H9 (cell line): ENCODE data around the gene OSBPL10. TPM values are rescaled to one million over a fixed set of nuclear protein-coding genes. Genes with fewer than 3 reads are reported as not detected.

Source experiments
- DNase-seq: peaks from one replicate; pipeline ENCODE4 v3.0.0-alpha.2; 2017
- H2AFZ ChIP-seq: one replicate; pipeline ENCODE4 v1.6.1; 2013; ENCODE audit warnings: mild to moderate bottlenecking, low read length, control low read depth, moderate library complexity
- H2AK5ac ChIP-seq: 2 replicates; pipeline ENCODE4 v1.6.1; 2013; ENCODE audit warnings: low read length, control low read depth, mixed read lengths; ENCODE audit not compliant: insufficient read length
- H2BK120ac ChIP-seq: one replicate; pipeline ENCODE4 v1.6.1; 2013; ENCODE audit warnings: low read depth, mild to moderate bottlenecking, low read length, control low read depth, inconsistent platforms; ENCODE audit not compliant: poor library complexity, severe bottlenecking
- H2BK12ac ChIP-seq: 2 replicates; pipeline ENCODE4 v1.6.1; 2013; ENCODE audit warnings: low read length, control low read depth, mixed read lengths, low read depth; ENCODE audit not compliant: insufficient read length
- H2BK15ac ChIP-seq: 2 replicates; pipeline ENCODE4 v1.6.1; 2013; ENCODE audit warnings: low read depth, low read length, control low read depth
- H2BK20ac ChIP-seq: one replicate; pipeline ENCODE4 v1.6.1; 2013; ENCODE audit warnings: low read depth, mild to moderate bottlenecking, low read length, control low read depth, inconsistent platforms; ENCODE audit not compliant: poor library complexity, severe bottlenecking
- H2BK5ac ChIP-seq: 2 replicates; pipeline ENCODE4 v1.6.1; 2013; ENCODE audit warnings: low read length, control low read depth, mixed read lengths; ENCODE audit not compliant: insufficient read length
- H3K14ac ChIP-seq: 2 replicates; pipeline ENCODE4 v1.6.1; 2013; ENCODE audit warnings: low read length, control low read depth; ENCODE audit not compliant: insufficient read depth
- H3K18ac ChIP-seq: 2 replicates; pipeline ENCODE4 v1.6.1; 2013; ENCODE audit warnings: low read depth, mild to moderate bottlenecking, mixed read lengths, low read length, control low read depth; ENCODE audit not compliant: insufficient read length
- H3K23ac ChIP-seq: 2 replicates; pipeline ENCODE4 v1.6.1; 2013; ENCODE audit warnings: low read length, control low read depth, mixed read lengths, low read depth; ENCODE audit not compliant: insufficient read length
- H3K23me2 ChIP-seq: 2 replicates; pipeline ENCODE4 v1.6.1; 2013; ENCODE audit warnings: low read depth, mild to moderate bottlenecking, mixed read lengths, low read length, control low read depth; ENCODE audit not compliant: insufficient read length, poor library complexity, severe bottlenecking
- H3K27ac ChIP-seq: 2 replicates; pipeline ENCODE4 v1.5.1; 2013; ENCODE audit warnings: low read length, control low read depth, mixed read lengths, low read depth; ENCODE audit not compliant: insufficient read length
- H3K27me3 ChIP-seq: 2 replicates; pipeline ENCODE4 v1.6.1; 2013; ENCODE audit warnings: low read length, control low read depth, inconsistent platforms; ENCODE audit not compliant: insufficient read depth
- H3K4ac ChIP-seq: 2 replicates; pipeline ENCODE4 v1.6.1; 2013; ENCODE audit warnings: low read depth, mild to moderate bottlenecking, control low read depth, inconsistent platforms, low read length, moderate library complexity
- H3K4me1 ChIP-seq: 2 replicates; pipeline ENCODE4 v1.6.1; 2013; ENCODE audit warnings: low read length, control low read depth, inconsistent platforms; ENCODE audit not compliant: insufficient read depth
- H3K4me2 ChIP-seq: 2 replicates; pipeline ENCODE4 v1.6.1; 2013; ENCODE audit warnings: low read length, control low read depth, mixed read lengths; ENCODE audit not compliant: insufficient read length, insufficient read depth
- H3K56ac ChIP-seq: 2 replicates; pipeline ENCODE4 v1.6.1; 2013; ENCODE audit warnings: low read depth, mild to moderate bottlenecking, mixed read lengths, low read length, control low read depth; ENCODE audit not compliant: insufficient read length
- H3K79me1 ChIP-seq: 2 replicates; pipeline ENCODE4 v1.6.1; 2013; ENCODE audit warnings: low read depth, mild to moderate bottlenecking, moderate library complexity, low read length, control low read depth, inconsistent platforms; ENCODE audit not compliant: insufficient read depth, poor library complexity, severe bottlenecking
- H3K79me2 ChIP-seq: 2 replicates; pipeline ENCODE4 v1.6.1; 2013; ENCODE audit warnings: low read length, control low read depth, inconsistent platforms; ENCODE audit not compliant: insufficient read depth
- H3K9ac ChIP-seq: 2 replicates; pipeline ENCODE4 v1.6.1; 2013; ENCODE audit warnings: low read length, control low read depth, mixed read lengths; ENCODE audit not compliant: insufficient read length; ENCODE audit errors: extremely low read depth
- H3K9me3 ChIP-seq: one replicate; pipeline ENCODE4 v1.6.1; 2013; ENCODE audit warnings: low read depth, low read length, inconsistent platforms; ENCODE audit not compliant: control insufficient read depth
- H3T11ph ChIP-seq: one replicate; pipeline ENCODE4 v1.6.1; 2013; ENCODE audit warnings: mild to moderate bottlenecking, low read length, control low read depth, inconsistent platforms
- H4K20me1 ChIP-seq: one replicate; pipeline ENCODE4 v1.6.1; 2013; ENCODE audit not compliant: control insufficient read depth, insufficient read length, insufficient read depth
- H4K5ac ChIP-seq: 2 replicates; pipeline ENCODE4 v1.6.1; 2013; ENCODE audit warnings: low read depth, mild to moderate bottlenecking, mixed read lengths, low read length, control low read depth; ENCODE audit not compliant: insufficient read length
- H4K8ac ChIP-seq: replicated peaks from 2 replicates; pipeline ENCODE4 v1.6.1; 2013; ENCODE audit warnings: low read length, control low read depth, mixed read lengths, low read depth; ENCODE audit not compliant: insufficient read length
- H4K91ac ChIP-seq: 2 replicates; pipeline ENCODE4 v1.6.1; 2013; ENCODE audit warnings: low read depth, mild to moderate bottlenecking, moderate library complexity, mixed read lengths, low read length, control low read depth; ENCODE audit not compliant: insufficient read length
- H3K27ac Mint-ChIP-seq, 3 experiments: 2 replicates in 2 of 3; 3 replicates in 1 of 3; pipeline ENCODE4 v1.8.0; 2020 to 2021; ENCODE audit warnings: mixed read lengths in 3 of 3, mild to moderate bottlenecking in 1 of 3, moderate library complexity in 1 of 3
- H3K27me3 Mint-ChIP-seq: 2 replicates; pipeline ENCODE4 v1.8.0; 2021; ENCODE audit warnings: low read depth, mild to moderate bottlenecking, moderate library complexity, mixed read lengths
- H3K36me3 Mint-ChIP-seq, 3 experiments: 2 replicates in 2 of 3; 3 replicates in 1 of 3; pipeline ENCODE4 v1.8.0; 2020 to 2021; ENCODE audit warnings: low read depth in 3 of 3, mixed read lengths in 3 of 3; ENCODE audit not compliant: insufficient read depth in 1 of 3
- H3K4me1 Mint-ChIP-seq, 2 experiments: 2 replicates each; pipeline ENCODE4 v1.8.0; 2020; ENCODE audit warnings: mixed read lengths in 2 of 2
- H3K4me3 Mint-ChIP-seq, 2 experiments: 2 replicates in 1 of 2; 3 replicates in 1 of 2; pipeline ENCODE4 v1.8.0; 2020 to 2021; ENCODE audit warnings: mild to moderate bottlenecking in 2 of 2, mixed read lengths in 2 of 2, moderate library complexity in 1 of 2
- H3K9me3 Mint-ChIP-seq, 2 experiments: 2 replicates in 1 of 2; 3 replicates in 1 of 2; pipeline ENCODE4 v1.8.0; 2020; ENCODE audit warnings: mild to moderate bottlenecking in 2 of 2, mixed read lengths in 2 of 2, moderate library complexity in 1 of 2
- WGBS: extraction: QIAGEN DNeasy Blood & Tissue Kit; methylation state at CpG from one replicate; pipeline ENCODE4 v1.1.7; 2013; ENCODE audit warnings: missing lambda C conversion rate, low lambda C conversion rate, mixed read lengths; ENCODE audit not compliant: insufficient read length; ENCODE audit errors: extremely low coverage; 5-methylcytosine and 5-hydroxymethylcytosine counted together
- total RNA-seq: library from RNA; stranded (reverse); gene quantifications from 2 replicates; pipeline ENCODE4 v1.2.1, GENCODE V29; 2021
- TF ChIP-seq, protein P1 (sequence below): fragments of 200-600 bp; sonication (generic); conservative IDR thresholded peaks from 3 replicates; pipeline ENCODE4 v1.8.0; 2021; ENCODE audit warnings: antibody characterized with exemption, mild to moderate bottlenecking

OSBPL10 gene
- total RNA-seq, 1 experiment from 2014 or later = 42.7 TPM

DNA sequence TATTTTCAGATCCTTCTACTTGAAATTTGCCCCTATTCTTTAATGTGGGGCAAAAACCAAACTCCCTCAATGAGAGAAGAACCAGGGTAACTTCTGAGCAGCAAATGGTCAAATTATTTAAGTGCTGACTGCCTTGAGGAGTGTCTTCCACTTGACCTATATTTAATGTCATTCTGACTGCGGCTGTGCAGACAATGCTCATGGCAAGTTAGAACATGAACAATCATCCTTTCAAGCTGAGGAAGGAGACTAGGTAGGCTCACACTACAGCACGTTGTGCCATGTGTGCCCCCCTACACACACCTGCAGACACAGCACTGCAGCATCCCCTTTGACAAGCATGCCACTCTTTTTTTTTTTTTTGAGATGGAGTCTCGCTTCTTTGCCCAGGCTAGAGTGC, 98.2 kb downstream of the OSBPL10 start:
- H3K27ac Mint-ChIP-seq = no peak overlapping the region; a peak in 1 of 7 replicates
- H2BK15ac ChIP-seq = no peak overlapping the region
- H3K36me3 Mint-ChIP-seq = peaks cover 0 to 3% (median 2%) of the 10 kb centered on the region in 3 experiments; a peak in 4 of 7 replicates
- no peak overlapping the region for H2AK5ac ChIP-seq
- no peak overlapping the region for H3T11ph ChIP-seq
- H2BK20ac ChIP-seq = no peak overlapping the region
- H3K18ac ChIP-seq = no peak overlapping the region
- peaks cover 18% of the 10 kb centered on the region in 2 experiments for H3K4me1 Mint-ChIP-seq
- no peak overlapping the region for H2AFZ ChIP-seq
- no peak overlapping the region for H4K5ac ChIP-seq
- no peak overlapping the region for H3K4me2 ChIP-seq
- no peak overlapping the region for H3K14ac ChIP-seq
- H2BK12ac ChIP-seq = no peak overlapping the region
- no peak overlapping the region for H3K4ac ChIP-seq
- no peaks in the 10 kb centered on the region for H3K27me3 Mint-ChIP-seq
- H2BK5ac ChIP-seq = no peak overlapping the region
- no peak for DNase-seq
- H3K23me2 ChIP-seq = no peaks in the 10 kb centered on the region
- H3K79me1 ChIP-seq = peaks cover 12% of the 10 kb centered on the region
- no peak overlapping the region for H2BK120ac ChIP-seq
- peaks cover 23% of the 10 kb centered on the region; the same call in 1 of the 2 replicates for H3K79me2 ChIP-seq
- H3K9ac ChIP-seq = no peak overlapping the region
- H3K9me3 ChIP-seq = no peaks in the 10 kb centered on the region
- no peak overlapping the region for H3K23ac ChIP-seq
- H3K9me3 Mint-ChIP-seq = no peaks in the 10 kb centered on the region
- H4K20me1 ChIP-seq = no peaks in the 10 kb centered on the region
- no peak overlapping the region for H4K8ac ChIP-seq
- peaks cover 8% of the 10 kb centered on the region for H3K4me1 ChIP-seq
- no peak overlapping the region for H3K27ac ChIP-seq
- TF ChIP-seq, protein P1, sequence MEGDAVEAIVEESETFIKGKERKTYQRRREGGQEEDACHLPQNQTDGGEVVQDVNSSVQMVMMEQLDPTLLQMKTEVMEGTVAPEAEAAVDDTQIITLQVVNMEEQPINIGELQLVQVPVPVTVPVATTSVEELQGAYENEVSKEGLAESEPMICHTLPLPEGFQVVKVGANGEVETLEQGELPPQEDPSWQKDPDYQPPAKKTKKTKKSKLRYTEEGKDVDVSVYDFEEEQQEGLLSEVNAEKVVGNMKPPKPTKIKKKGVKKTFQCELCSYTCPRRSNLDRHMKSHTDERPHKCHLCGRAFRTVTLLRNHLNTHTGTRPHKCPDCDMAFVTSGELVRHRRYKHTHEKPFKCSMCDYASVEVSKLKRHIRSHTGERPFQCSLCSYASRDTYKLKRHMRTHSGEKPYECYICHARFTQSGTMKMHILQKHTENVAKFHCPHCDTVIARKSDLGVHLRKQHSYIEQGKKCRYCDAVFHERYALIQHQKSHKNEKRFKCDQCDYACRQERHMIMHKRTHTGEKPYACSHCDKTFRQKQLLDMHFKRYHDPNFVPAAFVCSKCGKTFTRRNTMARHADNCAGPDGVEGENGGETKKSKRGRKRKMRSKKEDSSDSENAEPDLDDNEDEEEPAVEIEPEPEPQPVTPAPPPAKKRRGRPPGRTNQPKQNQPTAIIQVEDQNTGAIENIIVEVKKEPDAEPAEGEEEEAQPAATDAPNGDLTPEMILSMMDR = no peak
- no peak overlapping the region for H3K56ac ChIP-seq
- no peaks in the 10 kb centered on the region for H3K27me3 ChIP-seq
- H3K4me3 Mint-ChIP-seq = no peak overlapping the region
- no CpG with 5 or more reads among the region's 3 CpGs for WGBS
- no peak overlapping the region for H4K91ac ChIP-seq
